Esophagus muscularis mucosa (tissue), 3 donors: ENCODE measurements around the gene TMEM234.

Experiments
- CTCF ChIP-seq, 3 experiments: fragments of 200-600 bp in 2 of 3; fragments of 450-650 bp in 1 of 3; sonication (generic) in 2 of 3; IDR thresholded peaks; one replicate each; pipeline ENCODE4 v1.5.1; 2017 to 2019; ENCODE audit warnings: antibody characterized with exemption in 3 of 3, mild to moderate bottlenecking in 2 of 3, moderate library complexity in 1 of 3
- POLR2AphosphoS5 ChIP-seq, 2 donors: sonication (generic); formaldehyde crosslinking; IDR thresholded peaks; one replicate each; pipeline ENCODE4 v1.6.1; 2017; ENCODE audit warnings: antibody characterized with exemption in 2 of 2

- TF ChIP-seq CTCF (IDR thresholded peaks at IDR 0.05) = peak; percentile 5 to 43 (median 12)
- TF ChIP-seq POLR2AphosphoS5 (IDR thresholded peaks at IDR 0.05) = peak; percentile 64 to 86
These were observed 18.2 kb upstream of the TMEM234 start for GRCh38 chr1:32240140-32240951.
